ENCODE results near the gene SLC47A2.

The SLC47A2 gene

GRCh38 chr17:19733953-19734526, 17.7 kb upstream of the SLC47A2 start:
- H3K4me3 ChIP-seq (ENCODE audit: low read length): no peak overlapping the region
- DNase-seq (ENCODE audit: low read depth): no peak
- TF ChIP-seq, protein P1, sequence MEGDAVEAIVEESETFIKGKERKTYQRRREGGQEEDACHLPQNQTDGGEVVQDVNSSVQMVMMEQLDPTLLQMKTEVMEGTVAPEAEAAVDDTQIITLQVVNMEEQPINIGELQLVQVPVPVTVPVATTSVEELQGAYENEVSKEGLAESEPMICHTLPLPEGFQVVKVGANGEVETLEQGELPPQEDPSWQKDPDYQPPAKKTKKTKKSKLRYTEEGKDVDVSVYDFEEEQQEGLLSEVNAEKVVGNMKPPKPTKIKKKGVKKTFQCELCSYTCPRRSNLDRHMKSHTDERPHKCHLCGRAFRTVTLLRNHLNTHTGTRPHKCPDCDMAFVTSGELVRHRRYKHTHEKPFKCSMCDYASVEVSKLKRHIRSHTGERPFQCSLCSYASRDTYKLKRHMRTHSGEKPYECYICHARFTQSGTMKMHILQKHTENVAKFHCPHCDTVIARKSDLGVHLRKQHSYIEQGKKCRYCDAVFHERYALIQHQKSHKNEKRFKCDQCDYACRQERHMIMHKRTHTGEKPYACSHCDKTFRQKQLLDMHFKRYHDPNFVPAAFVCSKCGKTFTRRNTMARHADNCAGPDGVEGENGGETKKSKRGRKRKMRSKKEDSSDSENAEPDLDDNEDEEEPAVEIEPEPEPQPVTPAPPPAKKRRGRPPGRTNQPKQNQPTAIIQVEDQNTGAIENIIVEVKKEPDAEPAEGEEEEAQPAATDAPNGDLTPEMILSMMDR (IDR thresholded peaks at IDR 0.05; ENCODE audit: insufficient read depth, low read depth, low read length, missing control alignments): no peak

- DNase-seq (ENCODE audit: low read depth): no peak
- TF ChIP-seq, protein P1 (IDR thresholded peaks at IDR 0.05; ENCODE audit: insufficient read depth, low read depth, low read length, missing control alignments): no peak
- H3K4me3 ChIP-seq (ENCODE audit: low read length): no peak overlapping the region
Observed at GRCh38 chr17:19731626-19732025, 15.2 kb upstream of the SLC47A2 start.

DNA sequence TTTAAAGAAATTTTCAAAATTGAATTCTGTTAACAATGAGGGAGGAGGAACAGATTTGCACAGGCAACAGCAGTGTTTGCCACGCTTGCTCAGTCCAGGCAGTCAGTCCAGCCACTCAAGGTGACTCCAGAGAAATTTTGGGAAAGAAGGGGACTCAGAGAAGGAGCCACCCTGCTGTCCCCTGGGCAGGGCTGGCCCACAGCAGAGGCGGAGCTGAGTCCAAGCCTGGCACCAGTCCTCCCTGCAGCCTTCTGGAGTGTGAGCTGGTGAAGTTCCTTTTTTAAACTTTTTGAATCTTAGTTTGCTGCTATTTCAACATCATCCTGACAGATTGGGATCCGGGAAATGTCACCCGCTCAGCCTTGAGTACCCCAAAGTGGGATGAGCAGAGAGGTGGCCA, 14.5 kb upstream of the SLC47A2 start:
- no peak for DNase-seq (ENCODE audit: low read depth)
- H3K4me3 ChIP-seq (ENCODE audit: low read length): no peak overlapping the region
- TF ChIP-seq, protein P1 (IDR thresholded peaks at IDR 0.05; ENCODE audit: insufficient read depth, low read depth, low read length, missing control alignments): no peak

DNA sequence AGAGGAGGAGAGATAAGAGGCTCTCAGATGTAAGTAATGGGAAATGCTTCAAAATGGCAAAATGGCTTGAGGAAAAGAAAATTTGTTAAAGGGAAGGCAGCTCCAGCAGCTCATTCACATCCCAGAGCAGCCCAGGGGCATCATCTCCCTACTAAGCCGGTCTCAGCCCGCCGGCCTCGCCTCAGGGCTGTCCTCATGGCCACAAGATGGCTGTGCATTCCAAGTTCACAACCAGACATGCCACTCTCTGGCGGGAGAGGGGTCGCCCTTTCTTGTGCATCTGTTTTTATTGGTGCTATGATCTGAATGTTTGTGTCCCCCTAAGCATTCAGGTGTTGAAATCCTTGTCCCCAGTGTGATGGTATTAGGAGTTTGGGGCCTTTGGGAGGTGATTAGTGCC, 13.5 kb upstream of the SLC47A2 start:
- TF ChIP-seq, protein P1 (IDR thresholded peaks at IDR 0.05; ENCODE audit: insufficient read depth, low read depth, low read length, missing control alignments): no peak
- no peak for DNase-seq (ENCODE audit: low read depth)

GRCh38 chr17:19728084-19728495, 11.7 kb upstream of the SLC47A2 start:
- H3K4me3 ChIP-seq (ENCODE audit: low read length): no peak overlapping the region
- TF ChIP-seq, protein P1 (IDR thresholded peaks at IDR 0.05; ENCODE audit: insufficient read depth, low read depth, low read length, missing control alignments): no peak
- peak; percentile 89 for DNase-seq (ENCODE audit: low read depth)

More for the DNA sequence above, 13.5 kb upstream of the SLC47A2 start:
- H3K4me3 ChIP-seq (ENCODE audit: low read length): no peak overlapping the region

- TF ChIP-seq, protein P1 (IDR thresholded peaks at IDR 0.05; ENCODE audit: insufficient read depth, low read depth, low read length, missing control alignments): no peak
- H3K4me3 ChIP-seq (ENCODE audit: low read length): no peak overlapping the region
- DNase-seq (ENCODE audit: low read depth): peak; percentile 92
Observed at GRCh38 chr17:19727501-19728078, 11.2 kb upstream of the SLC47A2 start.

All from epithelial cell of esophagus (primary cell).